ENCODE results near the gene PIP4K2A.

DNA sequence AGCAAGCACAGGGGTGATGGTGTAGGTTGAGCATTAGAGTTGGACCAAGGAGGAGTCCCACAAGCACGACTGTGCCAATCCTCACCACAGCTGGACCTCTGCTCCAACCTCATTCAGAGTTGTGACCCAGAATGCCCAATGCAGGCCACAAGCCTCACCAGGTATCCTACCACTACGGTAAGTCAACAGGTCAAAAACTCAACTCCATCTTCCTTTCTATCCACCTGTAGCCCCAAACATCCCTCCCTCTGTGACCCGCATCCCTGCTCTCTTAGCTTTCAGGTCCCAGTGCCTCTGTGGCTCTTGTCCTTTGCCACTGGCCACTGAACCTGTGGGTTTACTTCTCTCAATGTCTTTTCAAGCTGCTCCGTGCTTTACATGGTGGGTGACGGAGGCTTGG lies 112.8 kb downstream of the PIP4K2A start:
- TF ChIP-seq ZNF565 (CRISPR knock-in tag; conservative IDR thresholded peaks at IDR 0.05; ENCODE audit: low read depth) = no peak
- no peak for TF ChIP-seq ARNTL (CRISPR knock-in tag; IDR thresholded peaks at IDR 0.05; ENCODE audit: borderline replicate concordance, low read depth)
- TF ChIP-seq CSDC2 (CRISPR knock-in tag; IDR thresholded peaks at IDR 0.05) = no peak
- TF ChIP-seq TCF4 (CRISPR knock-in tag; IDR thresholded peaks at IDR 0.05; ENCODE audit: borderline replicate concordance) = no peak

Measured in SK-N-SH treated with all-trans-retinoic acid at 6 μM for 48 hours (cell line).